HG03135 (cell line): ENCODE results near the gene SHOX.
"Not testable (repeated sequence)": the region's sequence is repeated elsewhere in the genome, so short reads cannot be mapped to it uniquely, and the experiment has no call there.

ENCODE experiments used
- ATAC-seq: cut with Tn5 transposase; IDR thresholded peaks from one replicate; pipeline ENCODE4 v1.9.1; 2021; ENCODE audit warnings: mild to moderate bottlenecking, moderate library complexity; ENCODE audit not compliant: unreplicated experiment

SHOX gene

DNA sequence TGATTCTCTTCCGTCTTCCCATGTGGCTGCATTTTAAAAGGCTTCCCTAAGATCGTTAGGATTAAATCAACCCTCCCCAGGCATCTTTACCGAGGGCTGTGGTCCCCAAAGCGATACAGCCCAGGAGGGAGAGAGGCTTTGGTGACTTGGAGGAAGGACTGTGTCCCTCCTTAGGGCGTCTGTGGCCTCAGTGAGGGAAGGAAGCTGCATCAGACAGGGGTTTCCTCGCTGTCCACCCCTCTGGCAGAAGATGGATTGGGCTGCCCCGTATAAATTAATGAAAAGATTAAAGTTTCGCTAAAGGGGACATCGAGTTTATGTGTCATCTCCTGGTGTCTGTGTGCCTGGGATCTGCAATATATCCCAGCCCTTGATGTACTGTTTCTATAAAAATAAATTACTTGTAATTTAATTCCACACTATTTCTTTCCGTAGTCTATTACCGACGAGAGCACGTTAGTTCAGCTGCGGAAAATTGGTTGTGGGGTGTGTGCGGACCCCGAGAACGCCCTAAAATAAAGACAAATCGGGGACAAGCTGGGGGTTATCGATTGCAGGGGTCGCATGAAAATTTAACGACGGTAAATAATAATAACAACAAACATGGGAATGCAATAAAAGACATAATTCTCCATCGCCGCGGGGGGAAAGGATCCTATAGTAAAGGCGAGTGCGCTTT lies 6.5 kb downstream of the SHOX start:
- ATAC-seq = no peak

GRCh38 chrX:637660-638481 lies 7.3 kb downstream of the SHOX start:
- ATAC-seq = no peak

GRCh38 chrX:638482-639131 lies 8.0 kb downstream of the SHOX start:
- no peak for ATAC-seq

GRCh38 chrX:639151-639550 lies 8.6 kb downstream of the SHOX start:
- ATAC-seq = no peak

DNA sequence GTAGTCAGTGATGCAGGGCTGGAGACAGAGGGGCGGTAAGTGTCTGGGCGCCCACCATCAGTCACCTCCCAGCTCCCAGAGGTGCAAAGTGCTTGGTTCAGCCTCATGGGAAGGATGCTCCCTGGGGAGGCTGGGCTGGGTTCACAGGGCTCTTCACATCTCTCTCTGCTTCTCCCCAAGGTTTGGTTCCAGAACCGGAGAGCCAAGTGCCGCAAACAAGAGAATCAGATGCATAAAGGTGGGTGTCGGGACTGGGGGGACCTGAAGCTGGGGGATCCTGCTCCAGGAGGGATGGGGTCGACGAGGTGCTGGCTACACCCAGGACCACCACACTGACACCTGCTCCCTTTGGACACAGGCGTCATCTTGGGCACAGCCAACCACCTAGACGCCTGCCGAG lies 10.1 kb downstream of the SHOX start:
- no peak for ATAC-seq

DNA sequence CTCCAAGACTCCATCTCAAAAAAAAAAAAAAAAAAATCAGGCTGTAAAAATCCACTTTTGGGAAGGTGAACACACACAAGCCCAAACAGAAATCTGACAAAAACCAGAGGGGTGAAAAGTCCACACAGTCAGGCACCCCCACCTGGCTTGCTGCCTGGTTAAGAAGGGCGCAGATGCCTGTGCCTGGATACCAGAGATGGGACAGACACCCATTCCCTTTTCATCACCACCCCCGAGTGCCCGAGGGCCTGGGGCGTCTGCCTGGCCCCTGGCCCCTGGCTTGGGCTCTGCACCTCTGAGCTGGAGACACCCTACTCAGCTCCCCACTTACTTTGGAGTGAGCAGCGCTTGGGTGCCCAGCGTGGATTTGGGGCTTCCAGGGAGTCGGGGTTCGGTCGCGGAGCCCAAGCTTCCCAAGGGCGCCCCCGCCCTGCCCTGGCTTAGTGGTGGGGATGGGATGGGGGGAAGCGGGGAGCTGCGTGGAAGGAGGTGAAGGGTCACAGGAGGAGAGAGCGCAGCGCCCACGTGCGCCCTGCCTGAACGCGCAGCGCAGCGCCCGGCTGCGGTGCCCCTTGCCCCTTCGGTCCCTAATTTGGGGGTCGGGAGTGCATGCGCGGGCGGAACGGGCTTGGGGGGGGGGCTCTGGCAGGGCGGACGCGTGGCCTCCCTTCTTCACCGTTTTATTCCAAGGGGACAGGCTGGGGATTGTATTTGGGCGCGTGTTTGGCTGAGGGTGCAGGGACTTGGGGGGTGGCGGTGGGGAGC lies 11.3 kb downstream of the SHOX start:
- ATAC-seq = no peak

DNA sequence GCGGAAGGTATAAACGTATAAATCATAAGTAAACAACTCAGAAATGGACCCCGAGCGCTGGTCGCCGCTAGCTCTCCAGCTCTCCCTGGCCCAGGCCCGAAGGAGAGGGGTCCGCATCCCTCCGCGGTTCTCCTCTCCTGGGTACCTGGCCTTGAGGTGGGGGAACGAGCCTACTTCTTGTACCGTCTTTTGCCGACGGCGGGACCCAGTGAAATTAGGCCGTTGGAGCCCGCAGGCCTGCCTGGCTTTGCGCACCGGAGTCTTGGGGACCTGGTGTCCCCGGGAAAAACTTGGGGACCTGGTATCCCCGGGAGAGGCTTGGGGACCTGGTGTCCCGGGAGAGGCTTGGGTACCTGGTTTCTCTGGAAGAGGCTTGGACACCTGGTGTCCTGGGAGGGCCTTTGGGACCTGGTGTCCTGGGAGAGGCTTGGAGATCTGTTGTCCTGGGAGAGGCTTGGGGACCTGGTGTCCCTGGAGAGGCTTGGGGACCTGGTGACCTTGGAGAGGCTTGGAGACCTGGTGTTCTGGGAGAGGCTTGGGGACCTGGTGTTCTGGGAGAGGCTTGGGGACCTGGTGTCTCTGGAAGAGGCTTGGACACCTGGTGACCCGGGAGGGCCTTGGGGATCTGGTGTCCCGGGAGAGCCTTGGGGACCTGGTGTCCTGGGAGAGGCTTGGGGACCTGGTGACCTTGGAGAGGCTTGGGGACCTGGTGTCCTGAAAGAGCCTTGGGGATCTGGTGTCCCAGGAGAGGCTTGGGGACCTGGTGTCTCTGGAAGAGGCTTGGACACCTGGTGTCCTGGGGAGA lies 12.0 kb downstream of the SHOX start:
- no peak for ATAC-seq

DNA sequence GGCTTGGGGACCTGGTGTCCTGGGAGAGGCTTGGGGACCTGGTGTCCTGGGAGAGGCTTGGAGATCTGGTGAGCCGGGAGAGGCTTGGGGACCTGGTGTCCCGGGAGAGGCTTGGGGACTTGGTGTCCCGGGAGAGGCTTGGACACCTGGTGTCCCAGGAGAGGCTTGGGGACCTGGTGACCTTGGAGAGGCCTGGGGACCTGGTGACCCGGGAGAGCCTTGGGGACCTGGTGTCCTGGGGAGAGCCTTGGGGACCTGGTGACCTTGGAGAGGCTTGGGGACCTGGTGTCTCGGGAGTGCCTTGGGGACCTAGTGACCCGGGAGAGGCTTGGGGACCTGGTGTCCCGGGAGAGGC lies 12.6 kb downstream of the SHOX start:
- no peak for ATAC-seq

GRCh38 chrX:643911-644303 lies 13.3 kb downstream of the SHOX start:
- ATAC-seq = no peak

GRCh38 chrX:644304-645281 lies 14.0 kb downstream of the SHOX start:
- no peak for ATAC-seq

DNA sequence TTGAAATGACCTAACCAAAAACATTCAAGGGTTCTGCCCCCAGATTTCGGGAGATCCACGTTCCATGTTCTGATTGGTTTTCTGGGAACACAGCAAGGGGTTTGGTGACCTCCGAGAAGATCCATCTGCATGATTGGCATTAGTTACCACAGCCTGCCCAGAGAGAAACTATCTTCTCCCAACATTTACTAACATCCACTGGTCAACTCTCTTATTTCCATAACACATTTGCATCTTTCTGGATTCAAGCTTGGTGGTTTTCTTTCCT lies 15.6 kb downstream of the SHOX start:
- no peak for ATAC-seq

- ATAC-seq = no peak
These were observed 16.2 kb downstream of the SHOX start for GRCh38 chrX:646796-647195.

- no peak for ATAC-seq
These were observed 18.6 kb downstream of the SHOX start for GRCh38 chrX:649166-649565.

DNA sequence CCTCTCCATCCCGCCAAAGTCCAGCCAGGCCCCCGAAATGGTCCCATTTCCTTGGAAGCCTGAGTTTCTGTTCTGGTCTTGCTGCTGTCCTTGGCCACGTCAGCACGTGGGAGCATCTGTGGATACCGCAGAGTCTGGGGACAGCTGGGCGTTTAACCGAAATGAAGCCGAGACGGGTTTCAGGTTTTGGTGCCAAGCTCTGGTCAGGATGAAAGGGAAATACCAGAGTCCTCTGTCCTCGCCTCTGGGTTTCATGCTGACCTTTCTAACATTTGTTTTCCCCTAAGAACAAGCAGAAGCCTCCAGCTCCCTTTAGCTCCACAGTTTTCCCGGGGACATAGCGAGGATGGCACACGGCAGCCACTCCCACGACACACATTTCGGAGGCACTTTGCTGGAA lies 19.7 kb downstream of the SHOX start:
- ATAC-seq = no peak

DNA sequence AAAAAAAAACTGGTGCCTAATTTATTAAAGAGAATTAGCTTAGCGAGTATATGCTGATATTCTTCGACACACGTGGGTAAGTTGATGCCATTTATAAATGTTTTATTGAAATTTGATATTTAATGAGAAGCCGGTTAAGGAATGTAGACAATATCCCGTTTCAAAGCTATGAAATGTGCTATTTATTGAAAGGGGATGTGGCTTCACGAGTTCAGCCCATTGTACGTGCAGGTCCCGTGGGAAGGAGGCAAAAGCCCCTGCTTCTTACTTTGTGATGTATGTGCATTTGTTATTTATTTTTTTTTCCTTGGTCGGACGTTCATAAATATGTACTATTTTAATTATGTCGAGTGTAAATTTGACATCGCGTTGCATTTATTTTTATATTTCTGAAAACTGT lies 20.2 kb downstream of the SHOX start:
- ATAC-seq = no peak

DNA sequence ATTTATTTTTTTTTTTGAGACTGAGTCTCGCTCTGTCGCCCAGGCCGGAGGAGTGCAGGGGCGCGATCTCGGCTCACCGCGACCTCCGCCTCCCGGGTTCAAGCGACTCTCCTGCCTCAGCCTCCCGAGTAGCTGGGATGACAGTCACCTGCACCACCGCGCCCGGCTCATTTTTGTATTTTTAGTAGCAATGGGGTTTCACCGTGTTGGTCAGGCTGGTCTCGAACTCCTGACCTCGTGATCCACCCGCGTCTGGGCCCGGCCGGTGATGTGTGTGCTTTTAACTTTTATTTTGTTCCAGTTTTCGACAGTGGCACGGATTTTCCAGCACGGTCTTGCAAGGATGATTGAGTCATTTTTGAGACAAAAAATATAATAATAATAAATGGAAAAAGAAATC lies 21.3 kb downstream of the SHOX start:
- ATAC-seq = not testable (repeated sequence)

GRCh38 chrX:652341-652741 lies 21.8 kb downstream of the SHOX start:
- ATAC-seq = no peak

GRCh38 chrX:653306-653705 lies 22.7 kb downstream of the SHOX start:
- ATAC-seq = no peak

DNA sequence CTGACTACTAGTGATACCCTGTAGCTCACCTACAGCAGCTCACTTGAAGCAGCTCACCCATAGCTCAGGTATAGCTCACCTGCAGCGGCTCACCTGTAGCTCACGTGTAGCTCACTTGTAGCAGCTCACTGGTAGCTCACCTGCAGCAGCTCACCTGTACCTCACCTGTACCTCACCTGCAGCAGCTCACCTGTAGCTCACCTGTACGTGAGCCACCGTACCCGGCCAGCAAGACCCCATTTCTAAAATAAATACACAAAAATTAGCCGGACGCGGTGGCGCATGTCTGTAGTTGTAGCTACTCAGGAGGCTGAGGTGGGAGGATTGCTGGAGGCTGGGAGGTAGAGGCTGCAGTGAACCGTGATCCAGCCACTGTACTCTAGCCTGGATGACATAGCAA lies 30.6 kb downstream of the SHOX start:
- ATAC-seq = no peak

DNA sequence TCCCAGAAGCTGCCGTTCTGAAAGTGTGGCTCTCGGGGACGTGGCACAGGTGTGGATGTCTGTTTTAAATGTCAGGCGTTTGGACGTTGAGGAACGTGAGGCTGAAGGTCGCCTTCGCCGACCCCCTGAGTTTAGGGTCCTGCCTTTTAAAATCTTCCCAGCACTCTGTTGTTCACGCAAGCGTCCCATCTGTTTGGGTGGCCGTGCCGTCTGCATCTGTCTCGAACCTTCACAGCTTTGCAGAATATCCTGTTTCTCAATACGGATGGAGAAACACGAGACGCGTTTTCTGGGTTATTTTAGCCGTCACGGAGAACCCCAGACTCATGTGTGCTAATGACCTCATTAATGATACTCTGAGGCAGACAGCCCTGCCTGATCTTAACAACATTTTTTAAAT lies 31.5 kb downstream of the SHOX start:
- ATAC-seq = no peak
